Trophoblast cell (in vitro differentiated cells and primary cell): Measurements from ENCODE around the gene GRK1.

Experiments
- DNase-seq, 2 donors: peaks; one replicate each; pipeline ENCODE4 v3.0.0-alpha.2; 2016
- H2AFZ ChIP-seq: 2 replicates; pipeline ENCODE4 v1.6.1; 2013; ENCODE audit warnings: low read length, moderate library complexity, mild to moderate bottlenecking; ENCODE audit not compliant: insufficient read depth, poor library complexity
- H2AK5ac ChIP-seq: 2 replicates; pipeline ENCODE4 v1.6.1; 2013; ENCODE audit warnings: mild to moderate bottlenecking, low read length
- H2BK120ac ChIP-seq: 2 replicates; pipeline ENCODE4 v1.6.1; 2013; ENCODE audit warnings: low read length, mild to moderate bottlenecking, moderate library complexity; ENCODE audit not compliant: insufficient read depth, poor library complexity
- H2BK12ac ChIP-seq: 2 replicates; pipeline ENCODE4 v1.6.1; 2013; ENCODE audit warnings: mild to moderate bottlenecking, low read length, moderate library complexity
- H2BK5ac ChIP-seq: 2 replicates; pipeline ENCODE4 v1.6.1; 2013; ENCODE audit warnings: low read length, low read depth, moderate library complexity, mild to moderate bottlenecking; ENCODE audit not compliant: poor library complexity
- H3K14ac ChIP-seq: 2 replicates; pipeline ENCODE4 v1.6.1; 2013; ENCODE audit warnings: mild to moderate bottlenecking, low read length
- H3K18ac ChIP-seq: 2 replicates; pipeline ENCODE4 v1.6.1; 2013; ENCODE audit warnings: mild to moderate bottlenecking, low read length
- H3K23ac ChIP-seq: 2 replicates; pipeline ENCODE4 v1.6.1; 2013; ENCODE audit warnings: low read length
- H3K27ac ChIP-seq: 2 replicates; pipeline ENCODE4 v1.5.1; 2013; ENCODE audit warnings: low read depth, mild to moderate bottlenecking, inconsistent platforms, low read length, moderate library complexity
- H3K27me3 ChIP-seq: 2 replicates; pipeline ENCODE4 v1.6.1; 2013; ENCODE audit warnings: inconsistent platforms, mild to moderate bottlenecking, low read length, moderate library complexity; ENCODE audit not compliant: insufficient read depth
- H3K36me3 ChIP-seq, 2 experiments: 1 replicate in 1 of 2; 2 replicates in 1 of 2; pipeline ENCODE4 v1.6.1; 2013; ENCODE audit warnings: low read length in 2 of 2, mild to moderate bottlenecking in 2 of 2, moderate library complexity in 1 of 2; ENCODE audit not compliant: insufficient read depth in 2 of 2, control insufficient read depth in 1 of 2
- H3K4ac ChIP-seq: 2 replicates; pipeline ENCODE4 v1.6.1; 2013; ENCODE audit warnings: low read depth, mild to moderate bottlenecking, low read length, moderate library complexity
- H3K4me1 ChIP-seq, 2 experiments: 1 replicate in 1 of 2; 2 replicates in 1 of 2; pipeline ENCODE4 v1.6.1; 2013; ENCODE audit warnings: low read length in 2 of 2, mild to moderate bottlenecking in 2 of 2, moderate library complexity in 1 of 2; ENCODE audit not compliant: insufficient read depth in 2 of 2, control insufficient read depth in 1 of 2
- H3K4me2 ChIP-seq: 2 replicates; pipeline ENCODE4 v1.6.1; 2013; ENCODE audit warnings: inconsistent platforms, mild to moderate bottlenecking, low read length, moderate library complexity
- H3K4me3 ChIP-seq: 2 replicates; pipeline ENCODE4 v1.5.1; 2013; ENCODE audit warnings: mild to moderate bottlenecking, low read depth, low read length, inconsistent platforms
- H3K79me1 ChIP-seq: one replicate; pipeline ENCODE4 v1.6.1; 2013; ENCODE audit warnings: low read length
- H3K79me2 ChIP-seq: 2 replicates; pipeline ENCODE4 v1.6.1; 2013; ENCODE audit warnings: low read length, mild to moderate bottlenecking; ENCODE audit not compliant: control insufficient read depth, insufficient read depth, poor library complexity
- H3K9ac ChIP-seq: 2 replicates; pipeline ENCODE4 v1.6.1; 2013; ENCODE audit warnings: mild to moderate bottlenecking, low read length
- H3K9me3 ChIP-seq: 2 replicates; pipeline ENCODE4 v1.6.1; 2013; ENCODE audit warnings: low read depth, mild to moderate bottlenecking, control low read depth, inconsistent platforms, low read length; ENCODE audit not compliant: insufficient read depth
- H4K12ac ChIP-seq: 2 replicates; pipeline ENCODE4 v1.6.1; 2013; ENCODE audit warnings: low read depth, mild to moderate bottlenecking, low read length, moderate library complexity
- H4K8ac ChIP-seq: 2 replicates; pipeline ENCODE4 v1.6.1; 2013; ENCODE audit warnings: low read depth, mild to moderate bottlenecking, low read length, moderate library complexity
- H4K91ac ChIP-seq: one replicate; pipeline ENCODE4 v1.6.1; 2013; ENCODE audit warnings: low read depth, mild to moderate bottlenecking, low read length, moderate library complexity
- WGBS: extraction: QIAGEN DNeasy Blood & Tissue Kit; methylation state at CpG from one replicate; pipeline ENCODE4 v1.1.7; 2013; ENCODE audit warnings: missing lambda C conversion rate; ENCODE audit not compliant: insufficient read length, insufficient coverage; ENCODE audit errors: extremely low coverage; 5-methylcytosine and 5-hydroxymethylcytosine counted together

Gene GRK1

GRCh38 chr13:113654591-113655345 lies 12.3 kb upstream of the GRK1 start:
- Histone ChIP-seq H3K27me3 (no peaks in the 10 kb centered on the region), H2AFZ (no peak overlapping the region), H3K23ac (no peak overlapping the region), H3K9me3 (no peaks in the 10 kb centered on the region), H4K12ac (no peak overlapping the region), H3K4me1 (no peaks in the 10 kb centered on the region), H3K36me3 (no peaks in the 10 kb centered on the region), H3K27ac (no peak overlapping the region), H3K4ac (no peak overlapping the region), H4K91ac (no peak overlapping the region), H3K18ac (no peak overlapping the region), H2BK12ac (no peak overlapping the region), H2AK5ac (no peak overlapping the region), H3K4me3 (no peak overlapping the region), H3K4me2 (no peak overlapping the region), H3K79me1 (no peaks in the 10 kb centered on the region), H3K9ac (no peak overlapping the region), H4K8ac (no peak overlapping the region), H2BK120ac (no peak overlapping the region), H2BK5ac (no peak overlapping the region), H3K79me2 (no peaks in the 10 kb centered on the region), H3K14ac (no peak overlapping the region)
- WGBS, result no CpG with 5 or more reads among the region's 39 CpGs
- no peak for DNase-seq

GRCh38 chr13:113655346-113656002 lies 11.5 kb upstream of the GRK1 start:
- Histone ChIP-seq H3K4me1 (no peaks in the 10 kb centered on the region), H2AK5ac (no peak overlapping the region), H3K9me3 (no peaks in the 10 kb centered on the region), H2BK12ac (no peak overlapping the region), H3K27me3 (no peaks in the 10 kb centered on the region), H4K8ac (no peak overlapping the region), H3K18ac (no peak overlapping the region), H3K79me2 (no peaks in the 10 kb centered on the region), H3K36me3 (no peaks in the 10 kb centered on the region), H2AFZ (no peak overlapping the region), H3K14ac (no peak overlapping the region), H4K91ac (no peak overlapping the region), H4K12ac (no peak overlapping the region), H2BK120ac (no peak overlapping the region), H3K4ac (no peak overlapping the region), H3K9ac (no peak overlapping the region), H3K4me2 (no peak overlapping the region), H2BK5ac (no peak overlapping the region), H3K4me3 (no peak overlapping the region), H3K23ac (no peak overlapping the region), H3K79me1 (no peaks in the 10 kb centered on the region), H3K27ac (no peak overlapping the region)
- no CpG with 5 or more reads among the region's 15 CpGs for whole genome bisulfite sequencing
- no peak for DNase-seq

GRCh38 chr13:113656003-113656588 lies 10.9 kb upstream of the GRK1 start:
- Histone ChIP-seq H3K79me2 (no peaks in the 10 kb centered on the region), H3K4ac (no peak overlapping the region), H3K4me2 (no peak overlapping the region), H3K4me1 (no peaks in the 10 kb centered on the region), H3K18ac (no peak overlapping the region), H3K9ac (no peak overlapping the region), H3K79me1 (no peaks in the 10 kb centered on the region), H2BK120ac (no peak overlapping the region), H2BK5ac (no peak overlapping the region), H4K91ac (no peak overlapping the region), H3K23ac (no peak overlapping the region), H3K9me3 (no peaks in the 10 kb centered on the region), H2AK5ac (no peak overlapping the region), H3K4me3 (no peak overlapping the region), H4K8ac (no peak overlapping the region), H2BK12ac (no peak overlapping the region), H2AFZ (no peak overlapping the region), H3K27ac (no peak overlapping the region), H3K14ac (no peak overlapping the region), H4K12ac (no peak overlapping the region), H3K36me3 (no peaks in the 10 kb centered on the region), H3K27me3 (no peaks in the 10 kb centered on the region)
- no peak for DNase-seq
- WGBS, result no CpG with 5 or more reads among the region's 25 CpGs

- no peaks in the 10 kb centered on the region for H3K9me3 ChIP-seq
- WGBS, result no CpG with 5 or more reads among the region's 42 CpGs
These were observed 10.0 kb upstream of the GRK1 start for GRCh38 chr13:113656831-113657671.

More at GRCh38 chr13:113656831-113657671, 10.0 kb upstream of the GRK1 start:
- Histone ChIP-seq H3K14ac (no peak overlapping the region), H2BK12ac (no peak overlapping the region), H3K27me3 (no peaks in the 10 kb centered on the region), H2BK120ac (no peak overlapping the region), H4K12ac (no peak overlapping the region), H3K23ac (no peak overlapping the region), H3K36me3 (no peaks in the 10 kb centered on the region), H2AFZ (no peak overlapping the region), H2BK5ac (no peak overlapping the region), H4K91ac (no peak overlapping the region), H2AK5ac (no peak overlapping the region), H3K18ac (no peak overlapping the region), H3K4me2 (no peak overlapping the region), H4K8ac (no peak overlapping the region), H3K4ac (no peak overlapping the region), H3K9ac (no peak overlapping the region), H3K79me2 (no peaks in the 10 kb centered on the region), H3K79me1 (no peaks in the 10 kb centered on the region), H3K4me3 (no peak overlapping the region), H3K4me1 (no peaks in the 10 kb centered on the region), H3K27ac (no peak overlapping the region)
- no peak for DNase-seq
